Spleen (tissue), 11 donors: ENCODE measurements around the gene ACAT2. TPM values are rescaled to one million over a fixed set of nuclear protein-coding genes. Genes with fewer than 3 reads are reported as not detected.

Experiments used
- DNase-seq: peaks from one replicate; pipeline ENCODE4 v3.0.0-alpha.2; 2020
- H3K27ac ChIP-seq, 8 donors: fragments of 200-600 bp; sonication (generic) in 7 of 8; 1 replicate in 4 of 8; 2 replicates in 4 of 8; pipeline versions ENCODE4 v1.5.0 to v1.8.0; 2016 to 2021; ENCODE audit warnings: inconsistent platforms in 4 of 8, mild to moderate bottlenecking in 4 of 8, moderate library complexity in 1 of 8
- H3K27me3 ChIP-seq, 7 donors: fragments of 200-600 bp; sonication (generic) in 6 of 7; replicated peaks in 1 of 7; 1 replicate in 4 of 7; 2 replicates in 3 of 7; pipeline versions ENCODE4 v1.5.0 to v1.8.0; 2016 to 2021; ENCODE audit warnings: inconsistent platforms in 3 of 7, mild to moderate bottlenecking in 1 of 7
- H3K36me3 ChIP-seq, 6 donors: fragments of 200-600 bp; sonication (generic) in 5 of 6; 1 replicate in 4 of 6; 2 replicates in 2 of 6; pipeline versions ENCODE4 v1.5.0 to v1.8.0; 2016 to 2021; ENCODE audit warnings: inconsistent platforms in 2 of 6
- H3K4me1 ChIP-seq, 6 donors: fragments of 200-600 bp; sonication (generic) in 5 of 6; 1 replicate in 3 of 6; 2 replicates in 3 of 6; pipeline versions ENCODE4 v1.5.0 to v1.8.0; 2016 to 2021; ENCODE audit warnings: inconsistent platforms in 3 of 6
- H3K4me3 ChIP-seq, 8 donors: fragments of 200-600 bp; sonication (generic) in 7 of 8; 1 replicate in 4 of 8; 2 replicates in 4 of 8; pipeline versions ENCODE4 v1.5.0 to v1.8.0; 2016 to 2021; ENCODE audit warnings: inconsistent platforms in 4 of 8, mild to moderate bottlenecking in 4 of 8, moderate library complexity in 2 of 8
- H3K9me3 ChIP-seq, 8 donors: fragments of 200-600 bp; sonication (generic) in 7 of 8; 1 replicate in 4 of 8; 2 replicates in 4 of 8; pipeline versions ENCODE4 v1.5.0 to v1.8.0; 2016 to 2021; ENCODE audit warnings: inconsistent platforms in 4 of 8
- CTCF ChIP-seq, 11 experiments: fragments of 200-600 bp in 7 of 11; fragments of 450-650 bp in 4 of 11; sonication (generic) in 4 of 11; IDR thresholded peaks in 8 of 11; conservative IDR thresholded peaks in 3 of 11; 1 replicate in 7 of 11; 2 replicates in 4 of 11; pipeline versions ENCODE4 v1.4.0 to v1.8.0; 2016 to 2021; ENCODE audit warnings: antibody characterized with exemption in 11 of 11, inconsistent platforms in 4 of 11, mild to moderate bottlenecking in 1 of 11
- POLR2A ChIP-seq, 3 donors: fragments of 450-650 bp; IDR thresholded peaks; one replicate each; pipeline ENCODE4 v1.5.1; 2017; ENCODE audit warnings: antibody characterized with exemption in 3 of 3, mild to moderate bottlenecking in 1 of 3
- POLR2AphosphoS5 ChIP-seq, 3 donors: sonication (generic); formaldehyde crosslinking; IDR thresholded peaks; one replicate each; pipeline ENCODE4 v1.5.1; 2017; ENCODE audit warnings: antibody characterized with exemption in 3 of 3
- WGBS, 5 donors: extraction: QIAGEN DNeasy Blood & Tissue Kit in 3 of 5; methylation state at CpG; one replicate each; pipeline versions ENCODE4 v1.1.5 to v1.1.7; 2013 to 2018; 5-methylcytosine and 5-hydroxymethylcytosine counted together
- intact Hi-C: fragments of 100-400 bp; cut with DNase I; formaldehyde crosslinking; loops from one replicate; pipeline ENCODE4 v1.15.0; 2023; ENCODE audit warnings: low total_unique reads
- polyA plus RNA-seq, 3 donors: library from polyadenylated mRNA; stranded (reverse); fragments of 200-250 nt; gene quantifications; one replicate each; pipeline ENCODE4 v1.2.1, GENCODE V29; 2013
- total RNA-seq, 7 donors: library from RNA; depleted of rRNA in 3 of 7; stranded (reverse); fragments of >200 nt in 3 of 7; fragmentation: NEBNext Ultra II Directional in 4 of 7; extraction: Animal tissue kit (Norgen Biotek cat#: 25700) in 4 of 7; gene quantifications; one replicate each; pipeline versions ENCODE4 v1.1.0 to v1.2.1, GENCODE V29; 2016 to 2021
- donor health status: healthy with polysubstance abuse.
- donor health status: DM: no; HTN: no; CAD: no; lungs with moderate emphysema.
- donor health status: DM: no; HTN: no; CAD: no.
- donor health status: Bipolar disorder and iron deficiency.
- donor health status: healthy.
- donor health status: DM: no; HTN: no; CAD: no.
- donor health status: DM: yes; HTN: yes; CAD: no.

The ACAT2 gene
- total and polyA plus RNA-seq, 10 donors, result 6.0 to 17.4 (median 13.9) TPM

DNA sequence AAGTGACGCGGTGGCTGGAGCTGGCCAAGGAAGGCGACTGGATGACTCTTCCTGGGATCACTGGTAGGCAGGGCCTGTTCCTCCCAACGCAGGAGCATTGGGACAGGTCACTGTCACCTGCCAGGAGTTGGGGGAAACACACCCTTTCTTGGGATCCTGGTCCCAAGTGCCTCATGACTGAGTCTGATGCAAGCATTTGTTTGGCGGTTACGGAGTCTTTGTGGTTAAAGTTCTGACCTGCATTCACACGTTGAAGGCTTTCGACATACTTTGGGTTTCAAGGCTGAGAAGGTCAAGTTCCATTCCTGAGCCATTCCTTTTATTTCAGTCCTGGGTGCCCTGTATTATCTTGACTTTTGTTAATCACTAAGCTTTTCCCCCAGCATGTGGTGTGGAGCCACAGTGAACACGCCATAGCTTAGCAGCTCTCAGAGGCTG, 44.2 kb downstream of the ACAT2 start:
- Histone ChIP-seq H3K36me3 (peaks cover 0 to 5% (median 0%) of the 10 kb centered on the region in 6 donors), H3K27ac (no peak overlapping the region), H3K9me3 (no peaks in the 10 kb centered on the region), H3K27me3 (no peaks in the 10 kb centered on the region), H3K4me1 (peaks cover 0 to 8% (median 0%) of the 10 kb centered on the region in 6 donors), H3K4me3 (no peak overlapping the region)
- peak; percentile 35 for DNase-seq
- TF ChIP-seq POLR2AphosphoS5 (IDR thresholded peaks at IDR 0.05) (no peak), CTCF (IDR thresholded peaks at IDR 0.05 in 8 of 11, conservative IDR thresholded peaks at IDR 0.05 in 3 of 11) (no peak), POLR2A (IDR thresholded peaks at IDR 0.05) (no peak)
- 73 to 88% (median 80%) methylated on average over 9 of the region's 9 CpGs for WGBS, 5 donors
- intact Hi-C loops, result no loop called here

DNA sequence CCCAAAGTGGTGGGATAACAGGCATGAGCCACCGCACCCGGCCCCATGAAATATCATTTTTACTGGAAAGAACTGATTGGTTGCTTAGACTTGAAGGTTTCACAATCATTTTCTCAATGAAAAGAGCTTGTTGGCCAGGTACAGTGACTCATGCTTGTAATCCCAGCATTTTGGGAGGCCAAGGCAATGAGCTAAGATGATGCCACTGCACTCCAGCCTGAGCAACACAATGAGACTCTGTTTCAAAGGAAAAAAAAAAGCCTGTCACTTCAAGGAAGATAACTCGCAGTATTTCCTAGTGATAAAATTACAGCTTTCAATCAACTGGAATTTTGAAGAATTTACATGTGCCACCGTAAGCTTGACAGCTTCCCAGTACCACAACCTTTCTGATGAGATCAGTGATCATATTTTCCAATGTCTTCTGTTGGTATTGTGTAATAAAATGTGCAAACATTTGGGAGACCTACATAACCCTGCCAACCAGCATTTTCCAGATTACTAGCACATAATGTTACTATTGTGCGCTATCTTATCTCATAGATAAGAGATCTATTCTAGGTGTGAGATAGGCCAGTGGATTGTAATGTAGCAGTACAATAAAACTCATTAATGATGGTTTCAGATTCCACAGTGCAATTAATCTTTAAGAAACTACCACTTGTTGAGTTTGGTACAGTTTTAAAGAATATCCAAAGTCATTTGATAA, 45.5 kb downstream of the ACAT2 start:
- 90 to 99% (median 95%) methylated on average over 5 of the region's 5 CpGs for WGBS, 5 donors
- intact Hi-C loops, result no loop called here
- DNase-seq, result no peak

GRCh38 chr6:159808647-159809046, 46.8 kb downstream of the ACAT2 start:
- H3K27ac ChIP-seq, result no peak overlapping the region
- no peaks in the 10 kb centered on the region for H3K9me3 ChIP-seq
- 86 to 95% (median 92%) methylated on average over 6 of the region's 6 CpGs for WGBS, 5 donors
- DNase-seq, result no peak
- no peaks in the 10 kb centered on the region for H3K27me3 ChIP-seq
- intact Hi-C loops, result no loop called here
- peaks cover 0 to 5% (median 0%) of the 10 kb centered on the region in 6 donors for H3K36me3 ChIP-seq
- no peak overlapping the region for H3K4me3 ChIP-seq
- TF ChIP-seq CTCF (IDR thresholded peaks at IDR 0.05 in 8 of 11, conservative IDR thresholded peaks at IDR 0.05 in 3 of 11) (no peak), POLR2A (IDR thresholded peaks at IDR 0.05) (no peak), POLR2AphosphoS5 (IDR thresholded peaks at IDR 0.05) (no peak)
- no peaks in the 10 kb centered on the region for H3K4me1 ChIP-seq

More for the DNA sequence above, 45.5 kb downstream of the ACAT2 start:
- Histone ChIP-seq H3K9me3 (no peaks in the 10 kb centered on the region), H3K27me3 (no peaks in the 10 kb centered on the region), H3K27ac (no peak overlapping the region), H3K4me1 (peaks cover 0 to under 1% (median 0%) of the 10 kb centered on the region in 6 donors), H3K36me3 (peaks cover 0 to 5% (median 0%) of the 10 kb centered on the region in 6 donors), H3K4me3 (no peak overlapping the region)
- TF ChIP-seq POLR2AphosphoS5 (IDR thresholded peaks at IDR 0.05) (no peak), CTCF (IDR thresholded peaks at IDR 0.05 in 8 of 11, conservative IDR thresholded peaks at IDR 0.05 in 3 of 11) (no peak), POLR2A (IDR thresholded peaks at IDR 0.05) (no peak)

- WGBS, 5 donors, result 75 to 86% (median 79%) methylated on average over 4 of the region's 4 CpGs
- DNase-seq, result no peak
- peaks cover 0 to 5% (median 0%) of the 10 kb centered on the region in 6 donors for H3K36me3 ChIP-seq
- H3K27ac ChIP-seq, result no peak overlapping the region
- intact Hi-C loops, result no loop called here
- no peaks in the 10 kb centered on the region for H3K9me3 ChIP-seq
- no peak overlapping the region for H3K4me3 ChIP-seq
- no peaks in the 10 kb centered on the region for H3K27me3 ChIP-seq
- no peak for TF ChIP-seq POLR2A (IDR thresholded peaks at IDR 0.05)
- H3K4me1 ChIP-seq, result no peaks in the 10 kb centered on the region
These were observed 47.3 kb downstream of the ACAT2 start for GRCh38 chr6:159809149-159809548.
